ENCODE results near the gene TMEM266.

Gene TMEM266

DNA sequence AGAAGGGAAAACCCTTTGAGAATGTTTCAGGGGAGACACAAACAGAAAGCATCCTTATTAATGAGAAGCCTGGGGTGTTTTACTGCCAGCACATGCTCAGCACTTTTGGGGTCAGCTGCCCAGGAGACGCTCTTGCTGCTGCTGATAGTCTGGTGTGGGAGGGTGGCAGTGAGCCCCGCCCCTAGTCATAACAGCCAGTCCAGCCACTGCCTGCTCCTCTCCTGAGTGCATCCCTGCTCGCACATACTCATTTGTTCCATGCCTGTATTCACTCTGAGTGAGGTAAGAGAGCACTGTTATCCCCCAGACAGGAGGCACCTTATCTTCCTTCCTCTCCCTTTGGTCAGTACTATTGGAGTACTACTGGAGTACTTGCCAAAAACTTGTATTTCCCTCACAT, 150.2 kb downstream of the TMEM266 start:
- TF ChIP-seq, protein P1, sequence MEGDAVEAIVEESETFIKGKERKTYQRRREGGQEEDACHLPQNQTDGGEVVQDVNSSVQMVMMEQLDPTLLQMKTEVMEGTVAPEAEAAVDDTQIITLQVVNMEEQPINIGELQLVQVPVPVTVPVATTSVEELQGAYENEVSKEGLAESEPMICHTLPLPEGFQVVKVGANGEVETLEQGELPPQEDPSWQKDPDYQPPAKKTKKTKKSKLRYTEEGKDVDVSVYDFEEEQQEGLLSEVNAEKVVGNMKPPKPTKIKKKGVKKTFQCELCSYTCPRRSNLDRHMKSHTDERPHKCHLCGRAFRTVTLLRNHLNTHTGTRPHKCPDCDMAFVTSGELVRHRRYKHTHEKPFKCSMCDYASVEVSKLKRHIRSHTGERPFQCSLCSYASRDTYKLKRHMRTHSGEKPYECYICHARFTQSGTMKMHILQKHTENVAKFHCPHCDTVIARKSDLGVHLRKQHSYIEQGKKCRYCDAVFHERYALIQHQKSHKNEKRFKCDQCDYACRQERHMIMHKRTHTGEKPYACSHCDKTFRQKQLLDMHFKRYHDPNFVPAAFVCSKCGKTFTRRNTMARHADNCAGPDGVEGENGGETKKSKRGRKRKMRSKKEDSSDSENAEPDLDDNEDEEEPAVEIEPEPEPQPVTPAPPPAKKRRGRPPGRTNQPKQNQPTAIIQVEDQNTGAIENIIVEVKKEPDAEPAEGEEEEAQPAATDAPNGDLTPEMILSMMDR (IDR thresholded peaks at IDR 0.05; ENCODE audit: low read depth, low read length) = no peak
- no peak overlapping the region for H3K4me3 ChIP-seq (ENCODE audit: low read depth, low read length)

DNA sequence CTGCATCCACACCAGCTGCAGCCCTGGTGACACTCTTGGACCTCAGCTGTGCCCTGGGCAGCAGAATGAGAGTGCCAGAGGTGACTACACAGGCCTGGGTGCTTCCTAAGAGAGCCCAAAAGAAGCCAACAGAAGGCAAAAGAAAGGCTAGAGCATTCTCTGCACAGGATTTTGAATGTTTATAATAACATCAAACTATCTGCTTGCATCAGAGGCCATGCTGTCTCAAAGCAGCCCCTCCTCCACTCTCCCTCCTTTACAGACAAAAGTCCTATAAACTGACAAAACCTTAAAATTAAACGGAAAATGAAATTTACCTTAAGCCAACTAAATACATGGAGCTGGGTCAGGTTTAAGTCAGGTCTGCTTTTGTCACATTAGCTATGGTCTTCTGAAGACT, 155.8 kb downstream of the TMEM266 start:
- no peak overlapping the region for H3K4me3 ChIP-seq (ENCODE audit: low read depth, low read length)

DNA sequence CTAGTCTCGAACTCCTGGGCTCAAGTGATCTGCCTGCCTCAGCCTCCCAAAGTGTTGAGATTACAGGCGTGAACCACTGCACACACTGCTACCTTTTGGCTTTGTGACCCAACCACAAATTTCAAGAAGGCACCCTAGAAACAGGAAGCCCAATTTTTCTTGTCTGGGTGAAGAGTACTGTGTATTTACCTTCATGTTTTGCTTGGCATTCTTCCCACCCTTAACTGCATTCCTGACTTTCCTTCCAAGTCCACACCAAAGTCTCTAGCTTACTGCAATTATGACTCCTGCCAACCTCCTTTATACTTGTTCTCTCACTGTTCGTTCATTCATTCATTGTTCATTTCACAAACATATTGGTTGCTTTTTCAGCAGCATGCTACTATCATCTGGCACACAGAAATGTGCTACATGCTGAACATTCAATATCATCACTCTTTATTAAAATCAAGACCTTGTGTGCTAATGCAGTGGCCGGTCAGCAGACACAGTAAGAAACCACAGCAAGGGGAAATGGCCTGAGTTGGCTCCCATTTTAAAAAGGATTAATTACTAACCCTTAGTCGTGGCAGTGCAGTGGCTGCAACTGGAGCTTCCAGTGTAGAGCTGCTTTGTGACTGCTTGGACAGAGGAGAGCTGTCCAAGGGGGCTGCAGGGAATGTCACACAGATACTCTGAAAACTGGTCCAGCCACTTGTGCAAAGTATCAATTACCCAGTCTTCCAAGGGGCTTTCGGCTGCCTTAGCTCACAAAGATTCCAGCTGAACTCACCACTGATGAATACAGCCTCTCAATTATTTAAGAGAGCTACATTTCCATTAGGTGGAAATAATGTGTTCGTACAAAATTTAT, 157.5 kb downstream of the TMEM266 start:
- TF ChIP-seq, protein P1 (IDR thresholded peaks at IDR 0.05; ENCODE audit: low read depth, low read length) = no peak
- no peak overlapping the region for H3K4me3 ChIP-seq (ENCODE audit: low read depth, low read length)

More for the DNA sequence above, 155.8 kb downstream of the TMEM266 start:
- TF ChIP-seq, protein P1 (IDR thresholded peaks at IDR 0.05; ENCODE audit: low read depth, low read length) = no peak

DNA sequence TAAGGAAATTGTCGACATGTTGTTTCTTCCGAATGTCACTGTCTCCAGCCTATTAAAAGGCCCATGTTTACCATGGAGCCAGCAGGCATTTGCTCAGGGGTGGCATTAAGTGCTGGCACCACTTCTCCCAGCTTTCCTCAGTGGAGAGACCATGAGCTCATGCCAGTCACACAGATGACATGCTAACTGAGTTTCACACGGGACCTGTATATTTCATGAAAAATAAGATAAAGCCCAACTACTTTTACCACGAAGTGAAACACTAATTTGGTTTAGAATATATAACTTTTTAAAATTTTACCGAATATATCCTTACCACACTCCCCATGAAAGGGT, 158.1 kb downstream of the TMEM266 start:
- TF ChIP-seq, protein P1 (IDR thresholded peaks at IDR 0.05; ENCODE audit: low read depth, low read length) = no peak
- no peak overlapping the region for H3K4me3 ChIP-seq (ENCODE audit: low read depth, low read length)

DNA sequence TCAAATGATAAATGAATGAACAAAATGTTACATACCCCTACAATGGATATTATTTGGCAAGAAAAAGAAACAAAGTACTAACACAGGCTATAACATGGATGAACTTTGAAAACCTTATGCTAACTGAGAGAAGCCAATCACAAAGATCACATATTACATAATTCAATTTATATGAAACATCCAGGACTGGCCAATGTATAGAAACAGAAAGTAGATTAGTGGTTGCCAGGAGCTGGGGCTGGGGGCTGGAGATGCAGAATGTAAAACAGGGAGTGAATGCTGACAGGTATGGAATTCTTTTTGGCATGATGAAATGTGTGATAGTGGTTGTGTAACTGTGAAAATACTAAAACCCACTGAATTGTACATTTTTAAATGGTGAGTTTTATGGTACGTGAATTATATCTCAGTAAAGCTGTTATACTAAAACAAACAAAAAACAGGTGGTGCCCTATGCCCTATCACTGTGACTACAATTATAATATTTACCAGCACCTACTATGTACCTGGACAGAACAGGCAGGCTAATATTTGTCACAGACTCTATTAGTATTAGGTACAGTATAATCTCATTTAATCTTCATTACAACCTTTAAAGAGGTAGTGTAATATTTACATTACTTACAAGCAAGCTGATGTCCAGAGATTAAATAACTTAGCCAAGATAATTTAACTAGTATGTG, 161.4 kb downstream of the TMEM266 start:
- TF ChIP-seq, protein P1 (IDR thresholded peaks at IDR 0.05; ENCODE audit: low read depth, low read length) = no peak
- no peak overlapping the region for H3K4me3 ChIP-seq (ENCODE audit: low read depth, low read length)

DNA sequence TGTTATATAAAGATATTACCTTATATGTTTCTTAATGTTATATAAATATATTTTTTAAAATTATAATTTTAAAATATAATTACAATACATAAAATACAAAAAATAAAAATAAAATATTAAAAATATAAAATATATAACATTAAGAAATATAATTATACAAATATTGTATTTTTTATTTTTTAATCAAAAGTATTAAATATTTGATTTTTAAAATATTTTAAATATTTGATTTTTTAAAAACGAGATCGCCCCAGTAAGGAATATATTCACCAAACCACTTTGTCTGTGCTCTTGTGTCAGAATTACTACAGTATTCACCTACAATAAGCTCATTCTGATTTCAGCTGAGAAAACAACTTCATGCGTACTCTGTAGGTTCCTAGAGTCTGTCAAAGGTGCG, 162.4 kb downstream of the TMEM266 start:
- TF ChIP-seq, protein P1 (IDR thresholded peaks at IDR 0.05; ENCODE audit: low read depth, low read length) = no peak
- H3K4me3 ChIP-seq (ENCODE audit: low read depth, low read length) = no peak overlapping the region

DNA sequence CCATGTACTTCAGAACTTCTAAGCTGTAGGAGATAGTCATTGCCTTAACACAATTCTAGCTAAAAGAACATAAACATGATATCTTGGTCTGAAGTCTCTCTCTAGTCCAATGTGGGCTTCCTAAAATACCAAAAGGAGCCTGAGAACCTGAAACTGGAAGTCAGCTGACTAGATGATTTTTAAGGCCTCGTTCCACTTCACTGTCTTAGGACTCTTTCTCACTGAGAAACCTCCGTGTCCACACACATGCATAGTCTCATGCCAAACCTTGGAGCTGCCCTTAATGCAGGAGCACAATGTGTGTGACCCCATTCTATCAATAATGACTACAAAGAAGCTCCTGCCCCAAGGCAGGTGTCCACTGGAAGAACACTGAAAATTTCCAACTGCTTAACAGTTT, 163.7 kb downstream of the TMEM266 start:
- TF ChIP-seq, protein P1 (IDR thresholded peaks at IDR 0.05; ENCODE audit: low read depth, low read length) = no peak
- H3K4me3 ChIP-seq (ENCODE audit: low read depth, low read length) = no peak overlapping the region

All from WI38 (cell line).